WTC11 (cell line): ENCODE data around the gene PTGER3.

Experiments
- ATF1 ChIP-seq: sonication (generic); formaldehyde crosslinking; IDR thresholded peaks from 2 replicates; pipeline ENCODE4 v1.8.1; 2023; ENCODE audit warnings: mild to moderate bottlenecking, moderate library complexity, missing genetic modification reagents
- FOXJ3 ChIP-seq: sonication (generic); formaldehyde crosslinking; IDR thresholded peaks from 2 replicates; pipeline ENCODE4 v1.9.0; 2021; ENCODE audit warnings: missing genetic modification reagents, mild to moderate bottlenecking, borderline replicate concordance
- GABPB1 ChIP-seq: sonication (generic); formaldehyde crosslinking; IDR thresholded peaks from 2 replicates; pipeline ENCODE4 v1.8.1; 2023; ENCODE audit warnings: mild to moderate bottlenecking, missing genetic modification reagents
- NFE2L1 ChIP-seq: sonication (generic); formaldehyde crosslinking; IDR thresholded peaks from 2 replicates; pipeline ENCODE4 v1.8.1; 2023; ENCODE audit warnings: missing genetic modification reagents
- NR2C2 ChIP-seq: sonication (generic); formaldehyde crosslinking; IDR thresholded peaks from 2 replicates; pipeline ENCODE4 v1.8.0; 2022; ENCODE audit warnings: mild to moderate bottlenecking, missing genetic modification reagents
- SMAD4 ChIP-seq: sonication (generic); formaldehyde crosslinking; IDR thresholded peaks from 2 replicates; pipeline ENCODE4 v1.8.0; 2022; ENCODE audit warnings: mild to moderate bottlenecking, missing genetic modification reagents
- TF ChIP-seq, protein P1 (sequence below): fragments of 200-600 bp; IDR thresholded peaks from 2 replicates; pipeline ENCODE4 v1.8.0; 2022; ENCODE audit warnings: antibody characterized with exemption
- TF ChIP-seq, protein P2 (sequence below): sonication (generic); formaldehyde crosslinking; IDR thresholded peaks from 2 replicates; pipeline ENCODE4 v1.8.0; 2023; ENCODE audit warnings: missing genetic modification reagents
- TF ChIP-seq, protein P3 (sequence below): sonication (generic); formaldehyde crosslinking; IDR thresholded peaks from 2 replicates; pipeline ENCODE4 v1.8.0; 2022; ENCODE audit warnings: mild to moderate bottlenecking, missing genetic modification reagents

DNA sequence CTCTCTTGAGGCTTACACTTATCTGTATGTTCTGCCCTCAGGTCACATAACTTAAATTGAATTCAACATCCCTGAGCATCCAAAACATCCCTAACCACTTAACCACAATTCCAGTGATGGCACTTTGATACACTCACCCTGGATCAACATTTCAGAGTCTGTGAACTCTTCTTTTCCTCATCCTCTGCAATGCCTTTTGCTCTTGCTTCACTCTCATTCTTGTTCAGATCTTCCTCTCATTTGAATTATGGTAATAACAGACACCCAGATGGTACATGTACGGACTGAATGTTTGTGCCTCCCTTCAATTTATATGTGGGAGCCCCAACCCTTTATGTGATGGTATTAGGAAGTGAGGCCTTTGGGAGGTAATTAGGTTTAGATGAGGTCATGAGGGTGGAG is 33.4 kb downstream of the PTGER3 start:
- TF ChIP-seq, protein P1, sequence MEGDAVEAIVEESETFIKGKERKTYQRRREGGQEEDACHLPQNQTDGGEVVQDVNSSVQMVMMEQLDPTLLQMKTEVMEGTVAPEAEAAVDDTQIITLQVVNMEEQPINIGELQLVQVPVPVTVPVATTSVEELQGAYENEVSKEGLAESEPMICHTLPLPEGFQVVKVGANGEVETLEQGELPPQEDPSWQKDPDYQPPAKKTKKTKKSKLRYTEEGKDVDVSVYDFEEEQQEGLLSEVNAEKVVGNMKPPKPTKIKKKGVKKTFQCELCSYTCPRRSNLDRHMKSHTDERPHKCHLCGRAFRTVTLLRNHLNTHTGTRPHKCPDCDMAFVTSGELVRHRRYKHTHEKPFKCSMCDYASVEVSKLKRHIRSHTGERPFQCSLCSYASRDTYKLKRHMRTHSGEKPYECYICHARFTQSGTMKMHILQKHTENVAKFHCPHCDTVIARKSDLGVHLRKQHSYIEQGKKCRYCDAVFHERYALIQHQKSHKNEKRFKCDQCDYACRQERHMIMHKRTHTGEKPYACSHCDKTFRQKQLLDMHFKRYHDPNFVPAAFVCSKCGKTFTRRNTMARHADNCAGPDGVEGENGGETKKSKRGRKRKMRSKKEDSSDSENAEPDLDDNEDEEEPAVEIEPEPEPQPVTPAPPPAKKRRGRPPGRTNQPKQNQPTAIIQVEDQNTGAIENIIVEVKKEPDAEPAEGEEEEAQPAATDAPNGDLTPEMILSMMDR, result no peak
- no peak for TF ChIP-seq NFE2L1 (CRISPR knock-in tag)
- no peak for TF ChIP-seq FOXJ3
- TF ChIP-seq, protein P2, sequence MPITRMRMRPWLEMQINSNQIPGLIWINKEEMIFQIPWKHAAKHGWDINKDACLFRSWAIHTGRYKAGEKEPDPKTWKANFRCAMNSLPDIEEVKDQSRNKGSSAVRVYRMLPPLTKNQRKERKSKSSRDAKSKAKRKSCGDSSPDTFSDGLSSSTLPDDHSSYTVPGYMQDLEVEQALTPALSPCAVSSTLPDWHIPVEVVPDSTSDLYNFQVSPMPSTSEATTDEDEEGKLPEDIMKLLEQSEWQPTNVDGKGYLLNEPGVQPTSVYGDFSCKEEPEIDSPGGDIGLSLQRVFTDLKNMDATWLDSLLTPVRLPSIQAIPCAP (CRISPR knock-in tag), result no peak
- TF ChIP-seq ATF1 (CRISPR knock-in tag), result no peak
- no peak for TF ChIP-seq NR2C2
- TF ChIP-seq, protein P3, sequence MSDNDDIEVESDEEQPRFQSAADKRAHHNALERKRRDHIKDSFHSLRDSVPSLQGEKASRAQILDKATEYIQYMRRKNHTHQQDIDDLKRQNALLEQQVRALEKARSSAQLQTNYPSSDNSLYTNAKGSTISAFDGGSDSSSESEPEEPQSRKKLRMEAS, result no peak
- TF ChIP-seq GABPB1 (CRISPR knock-in tag), result no peak
- TF ChIP-seq SMAD4 (CRISPR knock-in tag), result no peak
